Muscle of leg (tissue), 11 donors: ENCODE measurements around the gene ARMC2. TPM values are rescaled to one million over a fixed set of nuclear protein-coding genes. Genes with fewer than 3 reads are reported as not detected.
"Not testable (repeated sequence)": the region's sequence is repeated elsewhere in the genome, so short reads cannot be mapped to it uniquely, and the experiment has no call there.

Experiments used
- DNase-seq: peaks from one replicate; pipeline ENCODE4 v3.0.0; 2013
- H3K27ac ChIP-seq: one replicate; pipeline ENCODE4 v1.5.1; 2013; ENCODE audit warnings: mild to moderate bottlenecking, low read length, control low read depth
- H3K27me3 ChIP-seq: one replicate; pipeline ENCODE4 v1.6.1; 2013; ENCODE audit warnings: low read length; ENCODE audit not compliant: control insufficient read depth, insufficient read depth
- H3K36me3 ChIP-seq: one replicate; pipeline ENCODE4 v1.6.1; 2013; ENCODE audit warnings: low read length; ENCODE audit not compliant: control insufficient read depth, insufficient read depth
- H3K4me1 ChIP-seq: one replicate; pipeline ENCODE4 v1.6.1; 2013; ENCODE audit warnings: low read length; ENCODE audit not compliant: control insufficient read depth, insufficient read depth
- H3K4me3 ChIP-seq: one replicate; pipeline ENCODE4 v1.5.1; 2013; ENCODE audit warnings: low read length, control low read depth
- H3K9me3 ChIP-seq: replicated peaks from 2 replicates; pipeline ENCODE4 v1.6.1; 2013; ENCODE audit warnings: low read depth, low read length; ENCODE audit not compliant: control insufficient read depth
- WGBS: methylation state at CpG from one replicate; pipeline ENCODE4 v1.1.5; 2013; ENCODE audit warnings: missing lambda C conversion rate; ENCODE audit not compliant: insufficient coverage; 5-methylcytosine and 5-hydroxymethylcytosine counted together
- polyA plus RNA-seq, 8 donors: library from polyadenylated mRNA; unstranded; fragments of 120-200 nt; gene quantifications; one replicate each; pipeline versions ENCODE4 v1.2.1 to v1.2.3, GENCODE V29; 2013; ENCODE audit warnings: inconsistent platforms in 1 of 8, low replicate concordance in 1 of 8; ENCODE audit not compliant: insufficient read length in 8 of 8, insufficient read depth in 1 of 8
- total RNA-seq: library from RNA; stranded (reverse); fragments of 120-200 nt; gene quantifications from one replicate; pipeline ENCODE4 v1.2.4, GENCODE V29; 2013

ARMC2 gene
- total and polyA plus RNA-seq, 9 donors = 3.6 to 8.9 (median 5.8) TPM

DNA sequence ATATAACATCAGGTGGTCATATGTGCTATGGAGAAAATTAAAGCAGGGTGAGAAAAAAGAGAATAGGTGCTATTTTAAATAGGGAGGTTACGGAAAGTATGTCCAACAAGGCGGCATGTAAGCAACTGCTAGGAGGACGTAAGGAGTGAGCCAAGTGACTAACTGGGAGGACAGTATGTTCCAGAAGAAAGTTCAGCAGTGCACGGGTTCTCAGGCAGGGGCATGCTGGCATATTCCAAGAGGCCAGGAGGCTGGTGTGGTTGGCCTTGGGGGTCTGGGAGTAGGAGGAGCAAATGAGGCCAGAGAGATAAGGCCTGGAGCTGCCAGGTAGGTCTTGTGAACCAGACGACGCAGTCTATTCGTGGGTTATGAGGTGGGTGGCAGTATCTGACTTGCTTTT, 112.4 kb downstream of the ARMC2 start:
- H3K4me1 ChIP-seq = peaks cover 14% of the 10 kb centered on the region
- H3K4me3 ChIP-seq = no peak overlapping the region
- no peaks in the 10 kb centered on the region for H3K36me3 ChIP-seq
- no peak for DNase-seq
- WGBS = 88% methylated on average over 7 of the region's 7 CpGs
- no peak overlapping the region for H3K27ac ChIP-seq
- H3K27me3 ChIP-seq = no peaks in the 10 kb centered on the region
- no peaks in the 10 kb centered on the region for H3K9me3 ChIP-seq

DNA sequence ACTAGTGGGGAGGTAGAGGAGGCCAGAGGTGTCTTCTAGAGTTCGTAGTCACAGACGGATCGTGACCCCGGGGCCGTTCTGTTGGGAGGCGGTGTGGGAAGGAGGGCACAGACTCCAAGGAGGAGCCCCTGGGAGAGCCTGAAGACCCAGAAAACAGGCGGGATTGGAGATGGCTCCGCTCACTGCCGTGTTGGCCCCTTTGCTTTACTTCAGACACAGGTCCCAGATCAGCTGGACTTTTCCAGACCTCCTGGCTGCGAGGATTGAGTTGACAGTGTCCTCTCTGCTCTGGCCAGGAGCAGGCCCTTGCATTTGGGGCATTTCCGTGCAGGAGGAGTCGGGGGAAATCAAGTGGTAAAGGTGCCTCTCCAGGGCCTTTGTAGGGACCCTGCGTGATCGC, 112.9 kb downstream of the ARMC2 start:
- Histone ChIP-seq H3K27me3 (no peaks in the 10 kb centered on the region), H3K4me3 (no peak overlapping the region), H3K4me1 (peaks cover 14% of the 10 kb centered on the region), H3K9me3 (no peaks in the 10 kb centered on the region), H3K27ac (no peak overlapping the region), H3K36me3 (no peaks in the 10 kb centered on the region)
- no peak for DNase-seq
- 94% methylated on average over 12 of the region's 14 CpGs for WGBS

- no CpG with 5 or more reads among the region's 6 CpGs for WGBS
- Histone ChIP-seq H3K36me3 (no peaks in the 10 kb centered on the region), H3K4me3 (no peak overlapping the region), H3K27ac (no peak overlapping the region), H3K4me1 (peaks cover 19% of the 10 kb centered on the region), H3K27me3 (no peaks in the 10 kb centered on the region), H3K9me3 (no peaks in the 10 kb centered on the region)
- DNase-seq = peak; percentile 84
Observed at GRCh38 chr6:108961985-108962384, 113.8 kb downstream of the ARMC2 start.

DNA sequence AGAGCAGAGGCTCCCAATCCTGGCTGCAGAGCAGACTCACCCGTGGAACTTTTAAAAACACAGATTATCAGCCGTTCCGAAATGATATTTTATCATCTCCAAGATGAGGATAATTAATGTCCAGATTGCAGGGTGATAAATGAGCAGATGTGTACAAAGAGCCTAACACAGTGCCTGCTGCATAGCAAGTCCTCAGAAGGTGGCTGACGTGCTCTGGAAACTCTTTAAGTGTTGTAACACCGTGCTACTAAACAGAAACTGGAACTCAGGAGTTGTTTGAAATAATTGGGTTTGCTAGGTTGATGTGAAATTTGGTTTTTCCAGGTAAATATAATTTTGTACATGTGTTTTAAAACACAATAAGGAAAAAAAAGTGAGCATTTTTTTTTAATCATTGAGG, 118.0 kb downstream of the ARMC2 start:
- Histone ChIP-seq H3K27ac (no peak overlapping the region), H3K36me3 (no peaks in the 10 kb centered on the region), H3K9me3 (no peaks in the 10 kb centered on the region), H3K27me3 (no peaks in the 10 kb centered on the region), H3K4me3 (no peak overlapping the region), H3K4me1 (peaks cover 23% of the 10 kb centered on the region)
- WGBS = 100% methylated on average over 2 of the region's 5 CpGs
- no peak for DNase-seq

GRCh38 chr6:108966855-108967755, 118.9 kb downstream of the ARMC2 start:
- no peaks in the 10 kb centered on the region for H3K9me3 ChIP-seq
- H3K36me3 ChIP-seq = no peaks in the 10 kb centered on the region
- H3K4me3 ChIP-seq = no peak overlapping the region
- 49% methylated on average over 6 of the region's 12 CpGs for WGBS
- peaks cover 22% of the 10 kb centered on the region for H3K4me1 ChIP-seq
- H3K27me3 ChIP-seq = no peaks in the 10 kb centered on the region
- DNase-seq = peak; percentile 59
- H3K27ac ChIP-seq = peak overlapping the region; percentile 63

DNA sequence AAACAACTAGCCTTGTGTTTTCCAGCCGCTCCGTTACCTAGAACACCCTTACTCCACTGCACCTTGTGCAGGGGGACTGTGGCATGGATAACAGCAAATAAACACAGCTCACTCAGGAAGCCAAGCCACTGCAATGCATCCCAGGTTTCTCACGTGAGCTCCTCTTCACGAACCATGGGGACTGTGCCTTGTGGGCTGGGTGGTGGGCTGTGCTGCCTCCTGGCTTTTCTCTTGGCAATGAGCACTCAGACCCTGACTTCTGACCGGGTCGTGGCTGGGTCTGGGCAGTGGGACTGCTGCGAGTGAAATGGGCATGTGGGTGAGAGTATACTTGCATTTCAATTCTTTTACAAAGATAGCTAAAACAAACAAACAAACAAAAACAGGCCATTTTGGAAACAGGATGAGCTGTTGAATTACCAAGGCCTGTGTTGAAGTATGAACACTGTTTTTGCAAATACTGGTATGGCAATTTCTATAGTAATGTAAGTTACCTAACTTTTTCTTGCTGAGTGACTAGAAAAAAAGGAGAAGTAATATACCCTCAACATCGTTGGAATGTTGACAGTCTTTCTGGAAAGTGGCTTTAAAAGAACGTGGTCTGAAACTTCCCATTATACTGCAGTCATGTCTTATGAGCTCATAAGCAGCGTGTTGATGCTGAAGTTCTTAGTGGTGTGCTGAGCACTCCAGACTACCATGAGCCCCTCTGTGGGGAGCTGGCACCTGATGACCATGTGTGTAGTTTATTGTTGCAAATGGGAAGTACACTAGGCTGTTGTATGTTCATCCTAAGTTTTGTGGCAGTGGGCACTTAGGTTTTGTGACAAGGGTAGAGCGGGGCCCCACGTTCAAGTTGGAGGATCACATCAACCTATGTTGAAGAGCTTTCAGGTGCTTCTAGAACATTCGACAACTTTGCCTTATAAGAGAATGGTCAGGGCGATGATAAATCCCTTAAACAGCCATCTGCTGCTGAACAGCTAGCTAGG, 120.4 kb downstream of the ARMC2 start:
- no peaks in the 10 kb centered on the region for H3K27me3 ChIP-seq
- H3K27ac ChIP-seq = no peak overlapping the region
- no peak overlapping the region for H3K4me3 ChIP-seq
- H3K9me3 ChIP-seq = no peaks in the 10 kb centered on the region
- 84% methylated on average over 6 of the region's 14 CpGs for WGBS
- peak; percentile 66 for DNase-seq
- H3K4me1 ChIP-seq = peaks cover 17% of the 10 kb centered on the region
- H3K36me3 ChIP-seq = no peaks in the 10 kb centered on the region

- Histone ChIP-seq H3K27ac (no peak overlapping the region), H3K36me3 (no peaks in the 10 kb centered on the region), H3K4me3 (no peak overlapping the region), H3K4me1 (peaks cover 10% of the 10 kb centered on the region), H3K27me3 (no peaks in the 10 kb centered on the region), H3K9me3 (no peaks in the 10 kb centered on the region)
- 60% methylated on average over 1 of the region's 2 CpGs for WGBS
- no peak for DNase-seq
Observed at GRCh38 chr6:108969776-108970175, 121.6 kb downstream of the ARMC2 start.

DNA sequence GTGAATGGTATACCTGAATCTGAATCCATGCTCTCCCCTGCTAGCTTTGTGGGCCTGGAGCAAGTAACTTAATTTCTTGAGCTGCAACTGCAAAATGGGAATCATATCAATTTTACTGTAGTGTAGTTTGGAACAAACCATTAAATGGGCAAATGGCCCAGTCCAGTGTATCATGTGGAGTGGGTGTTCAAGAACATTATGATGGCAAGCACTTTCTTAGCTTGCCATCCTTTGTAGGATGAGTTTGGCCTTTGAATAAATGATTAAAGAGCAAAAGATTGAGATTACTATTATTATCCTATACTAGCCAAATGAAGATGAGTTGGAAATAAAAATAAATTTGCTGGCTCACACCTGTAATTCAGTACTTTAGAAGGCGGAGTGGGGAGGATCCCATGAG, 126.0 kb downstream of the ARMC2 start:
- Histone ChIP-seq H3K27ac (no peak overlapping the region), H3K27me3 (no peaks in the 10 kb centered on the region), H3K9me3 (peaks cover 2% of the 10 kb centered on the region), H3K4me1 (no peaks in the 10 kb centered on the region), H3K4me3 (no peak overlapping the region), H3K36me3 (no peaks in the 10 kb centered on the region)
- DNase-seq = no peak
- WGBS = 83% methylated on average over 1 of the region's 1 CpG

GRCh38 chr6:108978638-108979037, 130.4 kb downstream of the ARMC2 start:
- no CpG with 5 or more reads among the region's 1 CpG for WGBS
- not testable (repeated sequence) for H3K36me3 ChIP-seq, H3K4me1 ChIP-seq, H3K4me3 ChIP-seq, H3K27ac ChIP-seq, DNase-seq, H3K27me3 ChIP-seq
- H3K9me3 ChIP-seq = peaks cover 14% of the 10 kb centered on the region
